Measurements from ENCODE around the gene ZNF41.

- TF ChIP-seq CTCF (IDR thresholded peaks at IDR 0.05 in 4 of 5, conservative IDR thresholded peaks at IDR 0.05 in 1 of 5) = no peak
- no peak for TF ChIP-seq POLR2A (IDR thresholded peaks at IDR 0.05)
These were observed 35.1 kb upstream of the ZNF41 start for GRCh38 chrX:47518144-47518543.
